IPS-18c (cell line): Measurements from ENCODE around the gene DNAJB13.

ENCODE experiments used
- H3K4me3 ChIP-seq: 2 replicates; pipeline ENCODE4 v1.7.0; 2013; ENCODE audit warnings: low read depth, mild to moderate bottlenecking, low read length, moderate library complexity; ENCODE audit not compliant: insufficient read depth
- H3K9me3 ChIP-seq: one replicate; pipeline ENCODE4 v1.6.1; 2013; ENCODE audit warnings: mild to moderate bottlenecking, low read length, moderate library complexity; ENCODE audit not compliant: control insufficient read depth, insufficient read depth

DNAJB13 gene

DNA sequence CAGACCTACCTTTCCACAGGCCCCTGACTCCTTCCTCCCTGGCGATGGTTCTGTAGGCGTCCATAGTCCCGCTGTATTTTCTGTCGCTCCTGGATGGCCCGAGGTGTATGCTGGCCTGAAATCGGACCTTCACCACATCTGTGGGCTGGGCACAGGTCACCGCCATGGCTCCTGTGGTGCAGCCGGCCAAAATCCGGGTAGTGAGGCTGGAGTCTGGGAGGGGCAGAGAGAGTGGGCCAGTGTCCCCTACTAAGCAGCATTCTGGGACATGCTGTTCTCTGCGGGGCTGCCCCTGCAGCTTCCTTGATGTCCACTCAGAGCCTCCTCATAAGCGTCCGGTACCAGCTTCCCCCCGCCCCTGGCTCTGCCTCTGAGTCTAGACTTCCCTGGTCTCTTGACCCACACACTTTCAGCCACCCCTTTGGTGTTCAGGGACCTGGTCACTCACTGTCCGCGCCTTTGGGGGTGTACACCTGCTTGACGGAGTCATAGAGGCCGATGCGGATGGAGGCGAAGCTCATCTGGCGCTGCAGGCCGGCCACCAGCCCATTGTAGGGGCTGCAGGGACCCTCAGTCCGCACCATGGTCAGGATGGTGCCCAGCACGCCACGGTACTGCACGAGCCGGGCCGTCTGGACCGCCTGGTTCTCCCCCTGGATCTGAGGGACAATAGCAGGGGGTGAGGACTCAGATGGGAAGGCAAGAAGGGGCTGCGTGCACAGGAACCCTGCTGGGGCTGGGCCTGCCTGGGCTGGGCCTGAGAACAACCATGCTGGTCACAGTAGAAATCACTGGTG lies 55.1 kb downstream of the DNAJB13 start:
- peaks cover 2% of the 10 kb centered on the region for H3K9me3 ChIP-seq
- H3K4me3 ChIP-seq: no peak overlapping the region

GRCh38 chr11:74006743-74007304 lies 56.0 kb downstream of the DNAJB13 start:
- H3K4me3 ChIP-seq: no peak overlapping the region
- peaks cover 2% of the 10 kb centered on the region for H3K9me3 ChIP-seq

GRCh38 chr11:74007691-74008372 lies 57.0 kb downstream of the DNAJB13 start:
- Histone ChIP-seq H3K4me3 (no peak overlapping the region), H3K9me3 (peaks cover 2% of the 10 kb centered on the region)

DNA sequence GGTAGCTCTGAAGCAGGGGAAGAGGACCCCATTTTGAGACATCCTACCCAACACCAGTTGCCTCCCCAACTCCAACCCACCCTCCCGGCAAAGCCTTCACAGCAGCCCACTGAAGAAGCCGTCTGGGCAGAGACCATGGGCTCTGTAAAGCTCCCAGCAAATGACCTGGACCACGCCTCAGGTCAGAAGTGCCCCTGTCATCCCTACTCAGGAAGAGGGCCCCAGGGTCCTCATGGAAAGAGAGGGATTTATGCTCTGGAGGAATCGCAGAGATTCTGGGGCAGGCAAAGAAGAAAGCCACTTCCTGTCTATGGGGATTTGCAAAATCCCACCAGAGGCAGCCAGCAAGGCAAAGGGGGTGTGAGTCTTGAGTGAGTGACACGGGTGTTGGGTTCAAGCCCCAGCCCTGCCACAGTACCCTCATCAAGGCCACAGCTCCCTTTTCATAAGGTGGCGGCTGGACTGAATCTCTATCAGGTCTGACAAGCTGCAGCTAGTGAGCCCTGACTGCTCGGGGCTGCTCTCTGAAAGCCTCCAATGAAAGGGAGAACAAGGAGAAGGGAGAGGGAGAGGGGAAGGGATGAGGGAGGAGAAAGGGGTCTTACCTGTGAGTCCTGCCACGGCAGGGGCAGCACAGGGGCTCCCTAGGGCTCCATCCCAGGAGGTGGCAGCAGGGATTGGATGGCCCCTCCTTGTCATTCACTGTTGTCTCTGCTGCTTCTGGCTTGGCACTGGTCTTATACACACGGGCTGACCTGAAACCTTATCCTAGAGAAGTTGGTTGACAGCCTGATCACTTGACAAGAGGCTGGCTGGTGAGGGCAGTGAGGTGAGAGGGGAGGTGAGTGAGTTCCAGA lies 57.8 kb downstream of the DNAJB13 start, which contains the start of gene UCP3:
UCP3 (minus strand) TSS at position 713 of the 857 bp plus-strand sequence. CDS start 2,043 bp downstream, outside the sequence.
- Histone ChIP-seq H3K9me3 (peaks cover 2% of the 10 kb centered on the region), H3K4me3 (no peak within 1 kb of the TSS)

DNA sequence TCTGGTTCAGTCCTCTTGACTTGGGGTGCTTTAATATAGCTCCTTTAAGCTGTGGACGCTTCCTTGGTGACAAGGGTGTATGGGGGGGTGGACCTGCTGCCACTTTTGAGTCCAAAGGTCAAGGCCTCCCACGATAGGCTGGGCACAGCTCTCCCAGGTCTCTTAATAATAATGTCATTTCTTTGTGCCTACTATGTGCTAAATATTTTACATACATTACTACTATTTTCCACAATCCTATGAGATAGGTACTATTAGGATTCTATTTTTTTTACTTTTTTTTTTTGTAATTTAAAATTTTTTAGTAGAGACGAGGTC lies 58.4 kb downstream of the DNAJB13 start:
- H3K9me3 ChIP-seq: no peaks in the 10 kb centered on the region
- no peak overlapping the region for H3K4me3 ChIP-seq

DNA sequence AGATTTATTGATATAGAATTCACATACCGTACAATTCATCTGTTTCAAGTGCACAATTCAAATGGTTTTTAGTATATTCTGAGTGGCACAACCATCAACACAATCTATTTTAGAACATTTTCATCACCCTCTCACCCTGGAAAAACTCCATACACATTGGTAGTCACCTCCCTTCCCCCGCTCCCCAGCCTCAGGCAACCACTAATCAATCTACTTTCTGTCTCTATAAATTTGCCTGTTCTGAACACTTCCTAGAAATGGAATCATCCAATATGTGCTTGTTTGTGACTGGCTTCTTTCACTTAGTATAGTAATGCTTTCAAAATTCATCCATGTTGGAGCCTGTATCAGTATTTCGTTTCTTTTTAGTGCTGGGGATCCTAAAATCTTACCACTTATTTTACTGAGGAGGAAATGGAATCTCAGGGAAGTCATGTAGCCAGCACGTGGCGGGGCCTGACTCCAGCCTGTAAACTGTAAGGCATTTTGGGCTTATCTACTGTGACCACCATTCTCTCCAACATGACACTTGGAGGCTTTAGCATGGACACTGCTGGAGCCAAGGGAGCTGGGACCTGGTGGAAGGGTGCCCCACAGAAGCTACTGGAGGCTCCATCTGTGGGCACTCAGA lies 59.0 kb downstream of the DNAJB13 start:
- Histone ChIP-seq H3K4me3 (no peak overlapping the region), H3K9me3 (no peaks in the 10 kb centered on the region)

GRCh38 chr11:74010306-74011300 lies 59.8 kb downstream of the DNAJB13 start:
- Histone ChIP-seq H3K4me3 (no peak overlapping the region), H3K9me3 (no peaks in the 10 kb centered on the region)

DNA sequence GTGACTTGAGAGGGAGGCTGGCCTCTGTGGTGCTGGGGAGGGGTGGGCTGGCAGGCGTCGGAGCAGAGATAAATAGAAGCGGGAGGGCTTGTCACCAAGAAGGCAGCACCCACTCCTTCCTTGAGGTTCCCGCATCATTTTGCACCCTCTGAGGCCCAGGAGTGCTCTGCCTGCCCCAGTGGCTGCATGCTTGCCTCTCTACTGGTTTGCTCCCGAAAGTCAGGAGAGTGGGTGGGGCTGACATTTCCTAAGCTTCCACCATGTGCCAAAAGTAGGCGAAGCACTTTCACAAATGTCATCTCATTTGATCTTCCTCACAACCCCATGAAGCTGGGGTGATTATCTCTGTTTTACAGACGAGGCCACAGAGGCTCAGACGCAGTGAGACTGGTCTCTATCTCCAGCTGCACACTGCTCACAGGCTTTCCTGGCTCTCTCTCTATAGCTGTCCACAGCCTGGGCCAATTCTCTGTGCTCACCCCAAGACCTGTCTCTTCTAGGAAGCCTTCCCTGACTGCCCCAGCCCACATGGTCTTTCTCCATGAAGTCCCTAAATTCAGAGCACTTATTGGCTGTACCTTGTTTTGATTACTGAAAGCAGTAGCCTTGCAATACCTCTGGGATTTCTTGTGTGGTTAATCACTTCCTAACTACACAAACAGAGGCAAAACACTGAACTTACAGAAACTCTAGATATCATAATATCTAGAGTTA lies 60.7 kb downstream of the DNAJB13 start:
- Histone ChIP-seq H3K4me3 (no peak overlapping the region), H3K9me3 (no peaks in the 10 kb centered on the region)

DNA sequence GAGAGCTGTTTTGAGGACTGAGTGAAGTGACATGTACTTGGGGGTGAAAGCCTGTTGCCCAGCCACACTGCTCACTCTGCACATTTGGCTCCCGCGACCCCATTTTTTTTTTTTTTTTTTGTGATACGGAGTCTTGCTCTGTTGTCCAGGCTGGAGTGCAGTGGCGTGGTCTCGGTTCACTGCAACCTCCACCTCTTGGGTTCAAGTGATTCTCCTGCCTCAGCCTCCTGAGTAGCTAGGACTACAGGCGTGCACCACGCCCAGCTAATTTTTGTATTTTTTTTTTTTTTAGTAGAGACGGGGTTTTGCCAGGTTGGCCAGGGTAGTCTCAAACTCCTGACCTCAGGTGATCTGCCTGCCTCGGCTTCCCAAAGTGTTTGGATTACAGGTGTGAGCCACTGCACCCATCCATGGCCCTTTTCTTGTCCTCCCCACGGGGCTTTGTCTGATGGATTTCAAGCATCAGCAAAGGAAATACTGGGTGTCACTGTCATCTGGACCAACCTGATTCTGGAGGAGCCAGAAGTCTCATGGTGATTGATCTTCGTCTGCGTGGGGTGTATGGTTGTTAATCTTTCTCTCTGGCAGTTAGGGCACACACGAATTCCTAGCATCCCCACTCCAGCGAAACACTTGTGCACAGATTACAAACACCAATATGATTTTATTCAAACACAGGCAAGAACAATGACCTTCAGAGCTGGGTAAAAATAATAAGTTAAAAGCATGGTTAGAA lies 61.4 kb downstream of the DNAJB13 start:
- Histone ChIP-seq H3K9me3 (no peaks in the 10 kb centered on the region), H3K4me3 (no peak overlapping the region)

GRCh38 chr11:74013141-74013540 lies 62.3 kb downstream of the DNAJB13 start:
- no peak overlapping the region for H3K4me3 ChIP-seq
- no peaks in the 10 kb centered on the region for H3K9me3 ChIP-seq

GRCh38 chr11:74014880-74015279 lies 64.1 kb downstream of the DNAJB13 start:
- no peaks in the 10 kb centered on the region for H3K9me3 ChIP-seq
- no peak overlapping the region for H3K4me3 ChIP-seq

- H3K9me3 ChIP-seq: no peaks in the 10 kb centered on the region
- H3K4me3 ChIP-seq: no peak overlapping the region
Observed at GRCh38 chr11:74015919-74016684, 65.3 kb downstream of the DNAJB13 start.

DNA sequence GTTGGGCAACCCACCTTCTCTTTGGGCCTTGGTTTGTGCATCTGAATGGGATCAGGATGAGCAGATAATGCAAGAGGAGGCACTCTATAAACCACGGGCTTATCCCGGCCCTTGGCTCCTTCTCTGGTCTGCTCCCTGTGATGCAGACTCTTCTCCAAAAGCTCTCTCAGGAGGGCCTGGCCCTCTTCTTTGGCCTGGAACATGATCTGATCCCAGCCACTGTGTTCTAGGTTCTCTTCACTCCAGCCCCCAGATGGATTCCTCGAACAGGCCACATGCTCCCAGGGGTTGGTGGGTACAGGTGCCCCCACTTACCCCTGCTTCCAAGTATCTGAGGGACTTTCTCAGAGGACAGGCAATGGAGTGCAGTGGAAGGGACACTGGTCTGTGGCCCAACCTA lies 66.8 kb downstream of the DNAJB13 start:
- Histone ChIP-seq H3K9me3 (no peaks in the 10 kb centered on the region), H3K4me3 (no peak overlapping the region)

GRCh38 chr11:74018331-74019005 lies 67.6 kb downstream of the DNAJB13 start:
- H3K4me3 ChIP-seq: no peak overlapping the region
- H3K9me3 ChIP-seq: no peaks in the 10 kb centered on the region
